HG03558 (cell line): ENCODE results near the gene TNFSF11.

ENCODE experiments used
- ATAC-seq: cut with Tn5 transposase; IDR thresholded peaks from one replicate; pipeline ENCODE4 v1.9.1; 2021; ENCODE audit warnings: moderate number of reproducible peaks; ENCODE audit not compliant: unreplicated experiment; ENCODE audit errors: extremely low read depth

The TNFSF11 gene

GRCh38 chr13:42651936-42652641, 78.1 kb downstream of the TNFSF11 start:
- no peak for ATAC-seq

DNA sequence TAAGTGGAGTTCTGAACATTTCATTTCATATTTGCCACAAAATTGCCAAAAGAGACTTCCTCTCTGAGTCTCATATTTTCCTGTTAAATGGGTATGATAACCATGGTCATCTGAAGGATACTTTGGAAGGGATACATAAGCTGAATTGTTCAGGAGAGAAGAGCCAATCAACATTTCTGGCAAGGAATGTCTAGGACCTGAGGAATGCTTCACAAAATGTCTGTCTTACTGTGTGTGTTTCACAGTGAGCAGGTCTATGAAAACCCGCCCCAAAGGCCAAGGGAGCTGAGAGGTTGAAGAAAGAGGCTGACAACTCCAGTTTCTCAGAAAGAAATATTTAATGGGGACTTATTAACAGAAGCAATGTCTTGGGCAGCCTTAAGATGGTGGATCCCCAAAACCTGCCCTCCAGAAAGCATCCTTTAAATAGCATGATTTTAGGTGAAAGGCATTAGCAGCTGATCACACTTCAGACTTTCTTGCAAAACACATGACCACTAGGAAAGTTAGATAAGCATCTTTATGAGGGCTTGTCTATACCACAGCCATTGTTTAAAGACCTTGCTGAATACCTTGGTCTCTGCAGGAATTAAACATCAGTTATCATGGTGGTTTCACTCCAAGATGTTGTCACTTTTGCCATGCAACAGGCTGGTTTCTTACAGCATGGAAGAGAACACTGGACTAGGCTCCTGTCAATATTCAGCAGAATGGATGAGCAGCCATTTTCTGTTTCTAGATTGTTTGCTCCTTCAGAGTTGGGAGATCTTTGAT, 78.9 kb downstream of the TNFSF11 start:
- no peak for ATAC-seq

DNA sequence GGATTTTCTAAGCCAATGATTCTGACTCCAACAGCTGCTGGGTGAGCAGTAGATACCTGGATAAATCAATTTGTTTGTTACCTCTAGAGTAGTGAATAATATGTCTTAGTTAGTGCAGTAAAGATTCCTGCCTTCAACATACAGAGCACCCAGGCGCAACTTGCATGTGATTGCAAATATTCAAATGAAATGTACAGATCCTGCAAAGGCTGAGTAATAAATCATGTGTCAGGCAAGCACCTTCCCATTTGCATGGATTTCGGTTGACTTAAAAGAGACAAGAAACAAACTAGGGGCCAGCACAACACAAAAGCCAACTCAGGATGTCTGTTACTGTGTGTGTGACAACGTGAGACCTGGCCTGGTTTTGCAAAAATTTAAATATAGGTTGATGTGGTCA, 79.7 kb downstream of the TNFSF11 start:
- ATAC-seq = no peak

- ATAC-seq = no peak
Observed at GRCh38 chr13:42654212-42654611, 80.3 kb downstream of the TNFSF11 start.

GRCh38 chr13:42654722-42655121, 80.8 kb downstream of the TNFSF11 start:
- no peak for ATAC-seq

DNA sequence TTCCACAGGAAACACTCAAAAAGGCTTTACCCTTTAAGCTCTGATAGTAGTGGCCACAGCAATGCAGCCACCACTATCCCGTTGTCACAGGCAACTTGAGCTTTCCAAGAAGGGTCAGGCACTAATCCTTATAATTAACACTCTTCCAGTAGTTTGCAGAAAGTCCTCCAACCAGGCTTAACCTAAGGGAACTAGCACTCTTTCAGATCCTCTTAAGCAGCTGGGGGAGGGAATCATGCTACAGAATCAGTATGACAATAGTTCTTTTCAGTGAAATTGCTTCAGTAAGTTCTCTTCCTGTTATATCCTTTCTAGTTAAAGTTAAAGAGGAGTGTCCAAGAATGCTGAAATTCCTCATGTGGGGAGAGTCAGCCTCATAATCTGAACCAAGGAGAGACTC, 82.2 kb downstream of the TNFSF11 start:
- ATAC-seq = no peak

GRCh38 chr13:42656958-42657357, 83.0 kb downstream of the TNFSF11 start:
- ATAC-seq = no peak
